Caco-2 (cell line): ENCODE data around the gene DUSP14. TPM values are rescaled to one million over a fixed set of nuclear protein-coding genes. Genes with fewer than 3 reads are reported as not detected.

Source experiments
- BruUV-seq: library from RNA; stranded (reverse); fragments of 400-500 nt; replicated peaks from 2 replicates; lab custom pipeline; 2021; lab: Mats Ljungman, UMichigan
- CTCF ChIA-PET: fragments of 300-600 bp; sonication (Branson Sonifier 250); formaldehyde crosslinking; loops from one replicate; lab custom pipeline; 2022; ENCODE audit warnings: antibody characterized with exemption; lab: Charles Lee
- POLR2A ChIA-PET: fragments of 300-600 bp; sonication (Branson Sonifier 250); formaldehyde crosslinking; loops from one replicate; lab custom pipeline; 2022; ENCODE audit warnings: antibody characterized with exemption; lab: Charles Lee
- DNase-seq, 2 experiments: peaks; one replicate each; pipeline versions ENCODE4 v3.0.0 to v3.0.0-alpha.2; 2020 to 2022
- H3K27me3 ChIP-seq: replicated peaks from 2 replicates; pipeline ENCODE4 v1.6.0; 2011; ENCODE audit warnings: low read length; ENCODE audit not compliant: control insufficient read depth, insufficient read depth
- H3K36me3 ChIP-seq: 2 replicates; pipeline ENCODE4 v1.5.1; 2011; ENCODE audit warnings: low read length; ENCODE audit not compliant: control insufficient read depth, insufficient read depth
- H3K4me1 ChIP-seq: fragments of 250-450 bp; sonication (Bioruptor Pico); 2 replicates; pipeline ENCODE4 v1.5.1; 2020; ENCODE audit warnings: mild to moderate bottlenecking
- H3K4me3 ChIP-seq: 2 replicates; pipeline ENCODE4 v1.5.1; 2011; ENCODE audit warnings: low read depth, mild to moderate bottlenecking, control low read depth, low read length
- H3K9me3 ChIP-seq: fragments of 250-450 bp; sonication (Bioruptor Pico); 2 replicates; pipeline ENCODE4 v1.5.1; 2020; ENCODE audit warnings: mild to moderate bottlenecking, moderate library complexity
- H3K27ac Mint-ChIP-seq: one replicate; pipeline ENCODE4 v1.8.0; 2022; ENCODE audit warnings: mixed read lengths; ENCODE audit not compliant: unreplicated experiment
- H3K27me3 Mint-ChIP-seq: one replicate; pipeline ENCODE4 v1.8.0; 2022; ENCODE audit warnings: mixed read lengths; ENCODE audit not compliant: insufficient read depth, unreplicated experiment
- H3K36me3 Mint-ChIP-seq: one replicate; pipeline ENCODE4 v1.8.0; 2022; ENCODE audit warnings: mild to moderate bottlenecking, mixed read lengths; ENCODE audit not compliant: insufficient read depth, unreplicated experiment
- H3K4me1 Mint-ChIP-seq: one replicate; pipeline ENCODE4 v1.8.0; 2022; ENCODE audit warnings: low read depth, mixed read lengths; ENCODE audit not compliant: unreplicated experiment
- H3K4me3 Mint-ChIP-seq: one replicate; pipeline ENCODE4 v1.8.0; 2022; ENCODE audit warnings: mild to moderate bottlenecking, moderate library complexity, mixed read lengths; ENCODE audit not compliant: unreplicated experiment
- H3K9me3 Mint-ChIP-seq: one replicate; pipeline ENCODE4 v1.8.0; 2022; ENCODE audit warnings: mixed read lengths; ENCODE audit not compliant: unreplicated experiment
- intact Hi-C: fragments of 100-400 bp; cut with micrococcal nuclease; formaldehyde crosslinking; loops from one replicate; pipeline ENCODE4 v1.10.0; 2022; ENCODE audit not compliant: unreplicated experiment
- total RNA-seq: library from RNA; stranded (reverse); gene quantifications from 2 replicates; pipeline ENCODE4 v1.2.3, GENCODE V29; 2022
- TF ChIP-seq, protein P1 (sequence below), 2 experiments: fragments of 200-600 bp in 1 of 2; IDR thresholded peaks; 1 replicate in 1 of 2; 2 replicates in 1 of 2; pipeline versions ENCODE4 v1.5.1 to v1.8.0; 2011 to 2022; ENCODE audit warnings: antibody characterized with exemption in 1 of 2, control low read depth in 1 of 2, inconsistent platforms in 1 of 2, low read depth in 1 of 2, low read length in 1 of 2, mild to moderate bottlenecking in 1 of 2, moderate library complexity in 1 of 2; ENCODE audit not compliant: insufficient read depth in 1 of 2, severe bottlenecking in 1 of 2, unreplicated experiment in 1 of 2

The DUSP14 gene
- total RNA-seq, 1 experiment from 2014 or later, result 32.5 TPM

DNA sequence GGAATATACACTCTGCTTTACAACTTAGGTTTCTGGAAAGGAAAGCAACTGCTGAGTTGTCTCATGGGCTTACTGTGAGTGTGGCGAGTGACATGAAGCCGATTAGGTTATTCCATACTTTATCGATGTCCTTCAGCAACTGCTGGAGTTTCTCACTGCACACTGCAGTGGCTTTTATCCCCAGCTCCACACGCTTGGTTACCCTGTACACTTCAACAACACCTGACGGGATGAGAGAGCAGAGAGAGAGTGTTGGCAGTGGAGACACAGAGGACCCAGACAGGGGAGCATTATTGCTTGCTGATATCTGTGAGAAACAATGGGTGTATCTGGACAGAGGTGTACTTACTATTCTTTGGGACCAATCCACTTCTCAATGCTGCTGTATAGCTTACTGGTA, 46.2 kb downstream of the DUSP14 start:
- Histone ChIP-seq H3K27me3 (no peaks in the 10 kb centered on the region), H3K4me1 (no peaks in the 10 kb centered on the region), H3K36me3 (peaks cover 2% of the 10 kb centered on the region), H3K4me3 (no peak overlapping the region), H3K9me3 (no peaks in the 10 kb centered on the region)
- H3K4me3 Mint-ChIP-seq, result no peak overlapping the region
- no peaks in the 10 kb centered on the region for H3K9me3 Mint-ChIP-seq
- ChIA-PET POLR2A (no interaction called here), CTCF (no interaction called here)
- BruUV-seq, result no TSS peak
- no peaks in the 10 kb centered on the region for H3K27me3 Mint-ChIP-seq
- H3K4me1 Mint-ChIP-seq, result peaks cover 3% of the 10 kb centered on the region
- DNase-seq, result no peak
- H3K27ac Mint-ChIP-seq, result no peak overlapping the region
- TF ChIP-seq, protein P1, sequence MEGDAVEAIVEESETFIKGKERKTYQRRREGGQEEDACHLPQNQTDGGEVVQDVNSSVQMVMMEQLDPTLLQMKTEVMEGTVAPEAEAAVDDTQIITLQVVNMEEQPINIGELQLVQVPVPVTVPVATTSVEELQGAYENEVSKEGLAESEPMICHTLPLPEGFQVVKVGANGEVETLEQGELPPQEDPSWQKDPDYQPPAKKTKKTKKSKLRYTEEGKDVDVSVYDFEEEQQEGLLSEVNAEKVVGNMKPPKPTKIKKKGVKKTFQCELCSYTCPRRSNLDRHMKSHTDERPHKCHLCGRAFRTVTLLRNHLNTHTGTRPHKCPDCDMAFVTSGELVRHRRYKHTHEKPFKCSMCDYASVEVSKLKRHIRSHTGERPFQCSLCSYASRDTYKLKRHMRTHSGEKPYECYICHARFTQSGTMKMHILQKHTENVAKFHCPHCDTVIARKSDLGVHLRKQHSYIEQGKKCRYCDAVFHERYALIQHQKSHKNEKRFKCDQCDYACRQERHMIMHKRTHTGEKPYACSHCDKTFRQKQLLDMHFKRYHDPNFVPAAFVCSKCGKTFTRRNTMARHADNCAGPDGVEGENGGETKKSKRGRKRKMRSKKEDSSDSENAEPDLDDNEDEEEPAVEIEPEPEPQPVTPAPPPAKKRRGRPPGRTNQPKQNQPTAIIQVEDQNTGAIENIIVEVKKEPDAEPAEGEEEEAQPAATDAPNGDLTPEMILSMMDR (IDR thresholded peaks at IDR 0.05; ENCODE audit: insufficient read depth in 1 of 2, low read depth in 1 of 2, low read length in 1 of 2, severe bottlenecking in 1 of 2, unreplicated experiment in 1 of 2), result no peak
- intact Hi-C loops, result no loop called here
- H3K36me3 Mint-ChIP-seq, result peaks cover 49% of the 10 kb centered on the region

DNA sequence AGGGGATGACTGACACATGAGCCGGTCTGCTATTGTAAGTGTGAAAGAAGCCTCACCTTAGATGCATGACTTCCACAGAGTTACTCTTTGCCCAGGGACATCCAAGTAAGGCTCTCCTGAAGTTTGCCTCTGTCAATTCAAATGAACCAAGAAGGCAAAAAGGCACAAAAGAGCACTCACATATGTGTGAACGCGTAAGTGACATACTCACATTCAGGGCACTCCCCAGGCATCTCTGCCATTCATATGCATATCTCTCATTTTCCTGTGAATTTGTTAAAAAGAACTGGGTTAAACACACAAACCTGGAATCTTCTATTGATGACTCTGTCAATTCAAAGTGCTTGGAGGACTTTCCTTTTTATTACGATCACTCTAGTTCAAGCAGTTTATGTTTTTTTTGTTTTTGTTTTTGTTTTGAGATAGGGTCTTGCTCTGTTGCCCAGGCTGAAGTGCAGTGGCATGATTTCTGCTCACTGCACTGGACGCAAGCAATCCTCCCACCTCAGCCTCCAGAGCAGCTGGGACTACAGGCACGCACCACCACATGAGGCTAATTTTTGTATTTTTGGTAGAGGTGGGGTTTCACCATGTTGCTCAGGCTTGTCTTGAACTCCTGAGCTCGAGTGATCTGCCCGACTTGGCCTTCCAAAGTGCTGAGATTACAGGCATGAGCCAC, 49.4 kb downstream of the DUSP14 start:
- H3K27me3 ChIP-seq, result no peaks in the 10 kb centered on the region
- intact Hi-C loops, result no loop called here
- Mint-ChIP-seq H3K4me1 (peaks cover 6% of the 10 kb centered on the region), H3K27me3 (no peaks in the 10 kb centered on the region), H3K36me3 (peaks cover 39% of the 10 kb centered on the region), H3K4me3 (no peak overlapping the region), H3K9me3 (no peaks in the 10 kb centered on the region), H3K27ac (no peak overlapping the region)
- no TSS peak for BruUV-seq
- no peak overlapping the region for H3K4me3 ChIP-seq
- no peaks in the 10 kb centered on the region for H3K4me1 ChIP-seq
- TF ChIP-seq, protein P1 (IDR thresholded peaks at IDR 0.05; ENCODE audit: insufficient read depth in 1 of 2, low read depth in 1 of 2, low read length in 1 of 2, severe bottlenecking in 1 of 2, unreplicated experiment in 1 of 2), result no peak
- CTCF ChIA-PET, result no interaction called here
- H3K36me3 ChIP-seq, result peaks cover 4% of the 10 kb centered on the region
- DNase-seq, result no peak
- no peaks in the 10 kb centered on the region for H3K9me3 ChIP-seq
- POLR2A ChIA-PET, result no interaction called here

DNA sequence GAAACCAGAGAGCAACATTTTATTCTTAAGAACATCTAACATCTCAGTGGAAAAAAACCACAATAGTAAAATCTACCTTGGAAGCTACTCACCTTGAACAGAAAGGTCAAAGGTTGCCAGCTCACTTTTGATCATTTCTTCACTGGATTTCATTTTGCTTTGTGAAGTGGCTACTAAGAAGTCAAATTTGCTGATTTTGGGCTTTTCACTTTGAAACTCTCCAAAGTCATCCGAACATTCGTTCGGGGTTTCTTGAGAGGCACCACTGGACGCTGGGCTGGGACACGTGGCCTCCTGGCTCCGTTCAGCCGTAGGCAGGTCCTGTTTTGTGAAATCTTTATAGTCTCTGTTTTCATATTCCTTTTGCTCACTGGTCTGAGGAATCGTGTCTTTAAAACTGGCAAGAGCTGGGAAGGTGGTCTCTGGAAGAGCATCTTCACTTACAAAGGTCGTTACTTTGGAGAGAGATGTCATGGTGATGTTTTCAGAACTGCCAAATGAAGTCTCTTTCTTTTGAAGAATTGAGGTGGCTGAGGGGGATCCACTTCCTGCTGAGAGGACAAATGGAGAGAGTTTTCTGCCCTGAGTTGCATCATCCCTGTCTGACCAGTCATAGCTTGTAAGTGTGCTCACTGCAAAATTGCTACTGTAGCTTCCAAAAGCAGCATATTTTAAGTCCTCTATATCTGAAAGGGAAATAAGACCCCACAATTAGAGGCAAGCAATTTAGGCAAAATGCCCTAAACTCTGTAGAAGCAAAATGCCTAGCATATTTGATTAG, 52.4 kb downstream of the DUSP14 start:
- intact Hi-C loops, result no loop called here
- Mint-ChIP-seq H3K4me1 (peaks cover 6% of the 10 kb centered on the region), H3K9me3 (no peaks in the 10 kb centered on the region), H3K4me3 (no peak overlapping the region), H3K27ac (no peak overlapping the region), H3K27me3 (no peaks in the 10 kb centered on the region), H3K36me3 (peaks cover 38% of the 10 kb centered on the region)
- DNase-seq, result no peak
- H3K36me3 ChIP-seq, result peaks cover 4% of the 10 kb centered on the region
- ChIA-PET CTCF (interaction anchor here (0.6 kb wide), 1 partner anchor 23 kb away, joined by 3 read pairs; no protein-coding TSS in a partner anchor), POLR2A (no interaction called here)
- H3K4me1 ChIP-seq, result no peaks in the 10 kb centered on the region
- TSS peak; percentile 40 for BruUV-seq
- H3K4me3 ChIP-seq, result no peak overlapping the region
- no peaks in the 10 kb centered on the region for H3K27me3 ChIP-seq
- no peaks in the 10 kb centered on the region for H3K9me3 ChIP-seq
- TF ChIP-seq, protein P1 (IDR thresholded peaks at IDR 0.05; ENCODE audit: insufficient read depth in 1 of 2, low read depth in 1 of 2, low read length in 1 of 2, severe bottlenecking in 1 of 2, unreplicated experiment in 1 of 2), result no peak
